Suprapubic skin (tissue), 4 donors: Measurements from ENCODE around the gene SFI1.

Experiments used
- CTCF ChIP-seq, 2 donors: fragments of 200-600 bp in 1 of 2; fragments of 450-650 bp in 1 of 2; sonication (generic) in 1 of 2; IDR thresholded peaks; one replicate each; pipeline ENCODE4 v1.5.1; 2016 to 2019; ENCODE audit warnings: antibody characterized with exemption in 2 of 2, mild to moderate bottlenecking in 1 of 2, moderate library complexity in 1 of 2
- EP300 ChIP-seq: sonication (generic); formaldehyde crosslinking; IDR thresholded peaks from one replicate; pipeline ENCODE4 v1.6.1; 2017; ENCODE audit warnings: antibody characterized with exemption
- POLR2A ChIP-seq, 2 donors: fragments of 450-650 bp; IDR thresholded peaks; one replicate each; pipeline ENCODE4 v1.6.1; 2017; ENCODE audit warnings: antibody characterized with exemption in 2 of 2, mild to moderate bottlenecking in 2 of 2, moderate library complexity in 2 of 2
- POLR2AphosphoS5 ChIP-seq, 3 donors: sonication (generic); formaldehyde crosslinking; IDR thresholded peaks; one replicate each; pipeline ENCODE4 v1.6.1; 2017; ENCODE audit warnings: antibody characterized with exemption in 3 of 3

GRCh38 chr22:31488988-31489617 is 7.2 kb upstream of the SFI1 start:
- TF ChIP-seq POLR2AphosphoS5 (IDR thresholded peaks at IDR 0.05) = no peak
- no peak for TF ChIP-seq POLR2A (IDR thresholded peaks at IDR 0.05)
- TF ChIP-seq CTCF (IDR thresholded peaks at IDR 0.05) = no peak
- no peak for TF ChIP-seq EP300
